HG02840 (cell line): ENCODE results near the gene BCLAF3.

Experiments used
- ATAC-seq: cut with Tn5 transposase; IDR thresholded peaks from one replicate; pipeline ENCODE4 v1.9.1; 2021; ENCODE audit warnings: mild to moderate bottlenecking, moderate library complexity, moderate number of reproducible peaks; ENCODE audit not compliant: unreplicated experiment, low FRiP score

Gene BCLAF3

DNA sequence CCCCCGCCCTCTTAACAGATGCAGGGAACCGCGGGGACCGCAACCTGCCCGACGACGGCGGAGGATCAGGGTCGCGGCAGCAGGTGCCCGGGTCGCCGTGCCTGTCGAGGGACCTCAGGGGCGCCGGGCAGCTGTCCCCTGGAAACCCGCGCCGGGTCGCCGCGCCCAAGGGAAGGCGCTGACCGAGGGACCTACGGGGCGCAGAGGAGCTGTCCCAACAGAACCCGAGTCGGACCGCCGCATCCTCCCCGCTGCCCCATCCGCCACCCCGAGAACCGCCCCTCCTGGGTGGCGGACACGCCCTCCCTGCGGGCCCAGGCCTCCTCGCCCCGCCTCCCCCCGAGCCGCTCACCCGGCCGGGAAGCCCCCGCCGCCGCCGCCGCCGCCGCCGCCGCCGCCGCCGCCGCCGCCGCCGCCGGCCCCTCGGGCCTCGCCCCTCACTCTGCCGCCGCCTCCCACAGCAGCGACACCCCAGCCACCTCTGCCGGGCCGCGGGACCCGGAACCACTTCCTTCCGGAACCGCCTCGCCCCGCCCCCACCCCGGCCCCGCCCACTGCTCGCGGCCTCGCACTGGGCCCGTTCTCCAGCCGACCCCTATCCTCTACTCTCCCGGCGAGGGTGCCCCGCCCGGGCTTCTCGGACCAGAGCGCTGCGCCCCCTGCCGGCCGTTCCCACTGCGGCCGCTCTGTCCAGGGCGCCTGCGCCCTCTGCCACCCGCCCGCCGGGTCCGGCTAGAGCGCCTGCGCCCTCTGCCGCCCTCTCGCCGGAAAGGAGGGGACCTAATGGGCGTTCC is at the start of gene BCLAF3:
Gene BCLAF3, minus strand, starts transcription at position 506 of the 794 bp plus-strand sequence. CDS start 20,797 bp downstream, outside the sequence.
- peak; percentile 87 for ATAC-seq

DNA sequence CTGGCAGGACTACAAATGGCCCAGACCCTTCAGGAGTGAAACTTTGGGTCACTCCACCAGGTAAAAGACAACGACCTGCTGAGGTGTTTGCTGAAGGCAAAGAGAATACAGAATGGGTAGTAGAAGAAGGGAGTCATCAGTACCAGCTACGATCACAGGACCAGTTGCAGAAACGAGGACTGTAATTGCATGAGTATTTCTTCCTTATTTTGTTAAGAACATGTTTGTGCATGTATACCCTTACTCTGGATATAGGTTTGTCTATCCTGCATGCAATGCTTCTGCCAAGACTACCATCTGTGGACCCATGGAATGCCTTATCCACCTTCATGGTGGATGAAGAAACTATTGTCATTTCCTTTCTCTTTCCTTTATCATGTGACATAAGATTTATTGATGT is 48.1 kb upstream of the BCLAF3 start:
- ATAC-seq: no peak

DNA sequence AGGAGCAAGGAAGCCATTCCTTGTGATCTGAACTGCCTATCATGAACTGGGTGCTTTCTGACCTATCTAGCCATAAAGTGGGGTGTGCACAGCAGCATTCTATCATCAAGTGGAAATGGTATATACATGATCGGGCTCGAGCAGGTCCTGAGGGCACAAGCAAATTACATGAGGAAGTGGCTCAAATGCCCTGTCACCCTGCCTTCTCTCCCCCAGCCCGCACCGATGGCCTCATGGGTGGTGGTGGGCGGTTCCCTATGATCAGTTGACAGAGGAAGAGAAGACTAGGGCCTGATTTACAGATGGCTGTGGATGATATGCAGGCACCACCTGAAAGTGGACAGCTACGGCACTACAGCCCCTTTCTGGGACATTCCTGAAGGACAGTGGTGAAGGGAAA is 46.3 kb upstream of the BCLAF3 start:
- ATAC-seq: no peak

DNA sequence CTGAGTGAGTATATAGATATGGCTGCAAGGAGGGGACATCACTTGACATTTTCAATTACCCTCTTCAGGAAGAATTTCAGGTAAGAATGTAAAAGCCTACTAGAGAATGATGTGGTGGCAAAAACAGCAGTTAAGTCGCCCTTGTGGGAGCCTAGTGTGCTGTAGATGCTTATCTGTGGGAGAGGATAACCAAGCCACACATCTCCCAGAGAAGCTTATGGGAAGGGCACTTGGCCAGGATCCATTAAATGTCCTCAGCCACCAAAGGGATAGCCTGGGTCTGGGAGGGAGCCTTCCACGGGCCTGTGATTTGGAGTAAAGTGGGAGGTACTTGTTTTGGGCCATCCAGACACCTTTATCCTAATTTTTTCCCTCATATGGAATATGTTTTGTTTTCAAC is 41.3 kb upstream of the BCLAF3 start:
- no peak for ATAC-seq

DNA sequence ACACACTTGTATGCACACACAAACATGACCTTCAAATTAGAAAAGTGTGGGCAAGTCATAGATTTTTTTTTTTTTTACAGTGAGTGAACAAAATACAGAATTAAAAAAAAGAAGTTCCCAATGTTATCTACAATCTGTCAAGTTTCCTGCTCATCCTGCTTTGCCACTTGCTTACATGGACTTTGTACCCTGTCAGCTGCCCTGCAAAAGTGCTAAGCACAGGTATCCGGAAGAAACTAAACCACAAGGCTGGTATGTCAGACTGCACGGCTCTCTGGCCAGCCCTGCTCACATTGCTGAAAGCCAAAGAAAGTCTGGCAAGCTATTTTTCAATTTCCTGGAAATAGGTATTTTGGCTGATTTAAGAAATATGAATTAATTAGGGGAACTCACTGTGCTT is 38.9 kb upstream of the BCLAF3 start:
- no peak for ATAC-seq

DNA sequence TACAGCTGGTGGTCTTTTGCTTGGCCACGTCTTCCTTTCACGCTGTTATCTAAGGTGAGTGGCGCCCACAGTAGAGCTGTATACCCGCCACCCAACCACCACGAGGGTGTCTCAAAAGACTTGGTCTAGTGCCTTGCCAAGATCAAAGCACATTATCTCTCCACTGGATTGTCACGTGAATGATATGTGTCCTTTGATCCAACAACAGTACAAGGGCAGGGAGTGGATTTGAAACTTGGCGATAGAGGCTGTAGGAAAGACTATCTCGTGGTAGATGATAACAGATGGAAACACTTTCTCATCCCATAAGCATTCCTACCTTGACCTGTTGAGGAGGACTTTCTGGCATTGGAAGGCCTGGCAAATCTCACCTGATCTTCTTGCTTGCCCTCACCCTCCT is 37.7 kb upstream of the BCLAF3 start:
- no peak for ATAC-seq

DNA sequence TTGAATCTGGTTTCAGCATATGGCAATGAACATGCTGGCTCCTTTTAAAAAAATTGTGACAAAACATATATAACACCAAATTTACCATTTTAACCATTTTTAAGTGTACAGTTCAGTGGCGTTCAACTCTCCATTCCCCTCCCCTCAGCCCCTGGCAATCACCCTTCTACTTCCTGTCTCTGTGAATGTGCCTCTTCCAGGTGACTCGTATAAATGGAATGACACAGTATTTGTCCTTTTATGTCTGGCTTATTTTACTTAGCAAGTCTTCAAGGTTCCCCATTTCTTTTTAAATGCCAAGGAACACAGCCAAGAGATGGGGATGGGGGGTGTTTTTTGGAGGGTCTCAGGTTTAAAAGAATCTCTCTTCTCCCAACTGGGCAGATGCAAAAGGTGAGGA is 35.4 kb upstream of the BCLAF3 start:
- no peak for ATAC-seq

DNA sequence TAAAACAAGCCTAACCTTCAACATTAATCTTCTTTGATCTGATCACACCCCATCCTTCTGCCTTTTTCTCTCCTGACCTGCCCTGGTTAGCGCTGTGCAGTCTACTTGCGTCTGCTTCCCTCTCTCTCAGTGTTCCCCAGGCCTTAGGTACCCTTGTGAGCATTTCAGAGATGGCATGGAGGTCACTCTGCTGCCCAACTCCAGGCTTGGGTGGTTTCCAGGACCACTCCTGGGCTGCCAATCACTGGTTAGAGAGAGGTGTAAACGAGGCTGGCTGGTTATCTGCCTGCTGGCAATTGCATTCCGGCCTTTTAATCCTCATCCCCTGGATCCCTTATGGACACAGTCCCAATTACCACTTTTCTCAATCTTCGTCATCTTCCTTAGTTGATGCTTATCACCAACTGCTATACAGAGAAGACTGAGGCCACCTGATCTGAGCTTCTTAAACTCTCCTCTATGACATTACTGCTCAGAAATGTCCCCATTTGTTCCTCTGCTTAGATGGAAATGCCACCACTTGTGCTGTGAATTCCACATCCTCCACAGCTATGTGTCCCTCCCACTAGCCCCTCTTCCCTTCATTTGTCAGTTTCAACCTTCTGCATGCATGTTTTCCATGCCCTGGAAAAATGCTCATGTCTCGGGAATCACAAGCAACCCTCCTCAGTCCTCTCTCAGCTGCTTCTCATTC is 29.0 kb upstream of the BCLAF3 start:
- ATAC-seq: no peak

DNA sequence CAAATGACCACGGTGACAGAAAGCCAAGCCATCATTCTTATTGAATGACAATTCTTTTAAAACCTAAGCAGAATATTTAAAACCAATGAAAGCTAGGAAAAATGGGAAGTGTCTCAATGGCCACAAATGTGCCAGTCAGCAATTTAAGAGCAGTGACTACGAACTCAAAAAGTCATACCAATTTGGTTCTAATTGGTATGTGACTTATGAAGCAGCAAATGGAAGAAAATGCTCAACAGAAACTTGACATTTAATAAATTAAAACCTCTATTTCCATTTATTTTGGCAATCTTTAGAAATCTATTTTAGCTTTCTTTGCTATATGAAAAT is 25.7 kb upstream of the BCLAF3 start:
- no peak for ATAC-seq

DNA sequence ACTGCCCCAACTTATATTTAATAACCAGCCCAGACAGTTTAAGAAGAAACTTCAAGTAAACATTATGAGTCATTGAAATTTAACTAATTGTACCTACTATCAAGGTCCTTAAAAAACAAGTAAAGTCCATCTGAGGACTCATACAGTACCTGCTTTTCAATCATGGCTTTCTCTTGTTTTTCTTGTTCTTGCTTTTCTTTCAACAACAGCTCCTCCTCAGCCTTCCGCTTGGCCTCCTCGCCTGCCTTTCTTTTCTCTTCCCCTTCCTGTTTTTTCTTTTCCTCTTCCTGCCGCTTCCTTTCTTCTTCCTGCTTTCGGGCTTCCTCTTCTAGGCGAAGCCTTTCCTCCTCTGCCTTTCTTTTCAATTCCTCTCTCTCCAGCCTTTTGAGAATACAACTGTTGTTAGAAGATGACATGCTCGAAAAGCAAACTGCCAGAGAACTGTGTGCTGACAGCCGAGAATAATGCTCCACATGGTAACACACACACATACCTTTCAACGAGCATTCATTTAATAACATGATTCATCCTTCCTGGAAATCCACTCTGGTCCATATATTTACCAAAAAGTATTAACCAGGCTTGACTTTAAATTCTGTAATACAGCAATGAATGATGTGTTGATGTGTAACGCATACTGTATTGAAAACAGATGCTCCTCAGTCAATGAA is 25.2 kb upstream of the BCLAF3 start:
- ATAC-seq: no peak

DNA sequence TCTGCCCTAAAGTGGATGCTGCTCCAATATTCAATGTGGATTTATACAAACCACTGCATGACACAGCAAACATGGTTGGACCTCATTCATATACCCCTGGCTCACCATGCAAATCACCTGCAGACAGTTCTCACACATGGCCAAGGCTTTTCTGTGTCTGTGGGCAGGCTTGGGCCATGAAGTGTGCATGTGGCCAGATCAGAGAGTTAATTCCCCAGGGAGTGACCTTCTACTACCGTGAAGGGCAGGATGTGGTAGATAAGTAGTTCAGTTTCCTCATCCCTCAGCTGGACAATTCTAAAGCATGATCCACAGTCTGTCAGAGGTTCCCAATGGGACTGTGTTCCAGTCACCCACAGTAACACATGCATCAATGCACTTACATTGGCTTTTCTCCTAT is 24.6 kb upstream of the BCLAF3 start:
- no peak for ATAC-seq

DNA sequence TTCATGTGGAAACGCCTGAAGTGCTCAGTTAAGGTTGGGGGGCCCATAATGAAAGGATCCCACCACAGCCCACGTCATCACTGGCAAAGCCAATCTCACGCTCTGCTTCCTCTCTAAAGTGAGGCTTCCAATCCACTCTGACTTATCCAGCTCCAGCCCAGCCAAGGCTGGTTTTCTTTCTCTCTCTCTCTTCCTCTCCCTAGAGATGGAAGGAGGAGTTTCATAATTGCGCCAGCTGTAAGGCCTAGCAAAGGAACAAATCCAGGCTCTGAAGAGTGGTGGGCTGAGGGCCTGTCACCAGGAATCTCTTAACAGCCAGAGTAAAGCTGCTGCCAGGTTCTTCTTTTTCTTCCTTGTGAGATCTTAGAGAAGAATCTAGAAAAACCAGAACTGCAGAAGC is 20.7 kb upstream of the BCLAF3 start:
- no peak for ATAC-seq

DNA sequence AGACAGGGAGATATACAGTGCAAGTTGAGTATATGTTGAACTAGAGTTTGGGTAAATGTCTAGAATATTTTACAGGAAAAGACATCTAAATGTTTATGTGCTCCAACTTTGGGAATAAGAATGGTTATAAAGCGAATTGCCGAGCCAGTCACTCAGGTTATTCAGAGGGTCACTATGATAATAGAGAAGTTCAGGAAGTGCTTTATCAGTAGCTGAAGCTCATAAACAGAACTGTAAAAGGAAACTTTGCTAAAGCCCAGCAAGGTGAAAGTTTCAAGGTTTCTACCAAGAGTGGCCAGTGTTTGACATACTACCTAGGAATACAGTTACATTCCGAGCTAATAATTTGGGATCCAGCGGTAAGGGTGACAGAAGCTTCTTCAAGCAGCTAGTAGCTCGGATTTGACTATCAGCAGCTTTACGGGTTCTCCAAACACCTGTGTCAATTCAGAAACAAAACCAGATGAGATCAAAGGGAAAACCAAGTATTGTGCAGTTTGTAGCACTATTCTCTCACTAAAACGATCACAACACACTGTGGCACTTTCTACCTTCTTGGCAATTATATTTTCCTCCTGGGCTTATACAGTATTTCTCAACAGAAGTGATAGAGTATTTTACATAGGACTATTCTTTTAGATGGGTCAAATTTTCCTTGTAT is 17.2 kb upstream of the BCLAF3 start:
- no peak for ATAC-seq

DNA sequence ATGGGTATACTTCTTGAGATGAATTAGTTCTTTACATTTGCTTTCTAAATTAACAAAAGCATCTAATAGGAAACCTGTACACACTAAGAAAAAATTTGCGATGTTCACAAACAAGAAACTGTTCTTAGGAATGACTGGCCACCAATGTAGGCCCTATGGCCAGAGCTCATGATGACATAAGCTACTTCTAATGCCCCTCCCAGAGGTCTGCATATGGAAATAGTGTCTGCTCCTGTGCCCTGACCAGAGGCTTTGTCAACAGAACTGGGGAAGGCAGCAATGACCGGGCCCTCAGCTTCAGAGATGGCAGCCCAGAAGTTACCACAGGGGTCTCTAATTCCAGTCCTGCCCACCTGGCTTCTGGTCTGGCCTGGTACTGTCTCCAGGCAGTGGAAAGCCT is 15.0 kb upstream of the BCLAF3 start:
- no peak for ATAC-seq

DNA sequence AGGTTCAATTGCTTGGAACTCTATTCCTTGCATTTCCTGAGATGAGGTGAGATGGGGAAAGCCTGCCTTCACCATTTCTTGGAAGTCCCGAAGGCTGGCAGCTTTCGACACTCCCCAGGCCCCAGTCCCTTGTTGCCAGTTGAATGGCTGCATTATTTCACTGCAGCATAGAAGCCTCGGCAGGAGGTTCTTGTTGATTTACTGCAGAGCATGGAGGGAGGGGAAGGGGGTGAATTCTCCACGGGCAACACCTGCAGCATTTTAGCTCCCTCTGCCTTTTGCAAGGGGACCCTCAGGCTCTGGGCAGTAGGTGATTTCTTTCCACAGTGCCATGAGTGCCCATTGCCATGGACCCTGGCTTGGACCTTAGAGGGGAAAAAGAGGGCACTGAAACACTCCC is 10.7 kb upstream of the BCLAF3 start:
- ATAC-seq: no peak

DNA sequence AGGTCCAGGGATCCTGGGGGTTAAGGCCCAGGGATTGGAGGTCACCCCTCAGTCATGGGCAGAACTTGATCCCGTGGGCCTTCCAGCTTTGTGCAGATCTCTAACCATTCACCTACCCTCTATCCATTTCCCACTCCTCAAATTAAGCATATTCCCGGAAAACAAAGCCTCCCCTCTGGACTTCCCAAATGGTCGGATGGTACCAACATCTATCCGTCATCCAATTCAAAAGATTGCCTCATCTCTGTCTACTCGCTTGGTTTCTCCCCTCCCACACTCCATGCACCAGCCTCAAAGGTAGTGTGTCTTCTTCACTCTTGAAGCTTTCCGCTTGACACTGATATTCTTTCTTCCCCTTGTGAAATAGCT is 473 bp upstream of the BCLAF3 start:
- no peak for ATAC-seq

DNA sequence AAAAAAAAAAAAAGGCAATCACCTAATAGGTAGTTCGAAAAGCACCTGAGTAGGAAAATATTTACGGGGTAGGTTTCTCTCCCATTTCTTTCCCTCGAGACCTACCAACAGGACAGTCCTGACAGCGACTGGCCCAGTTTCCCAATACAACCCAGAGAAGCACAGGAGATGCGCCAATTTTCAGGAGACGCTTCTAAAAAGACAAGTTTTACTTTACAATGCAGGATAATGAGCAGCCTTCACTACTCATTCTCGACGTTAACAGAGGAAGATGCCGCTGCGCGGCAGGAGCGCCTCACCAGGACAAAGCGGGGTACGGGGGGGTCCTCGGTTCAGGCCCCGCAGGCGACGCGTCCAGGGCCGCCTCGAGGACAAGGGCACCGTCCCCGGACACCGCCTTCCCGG is 708 bp downstream of the BCLAF3 start:
- ATAC-seq: peak; percentile 10

DNA sequence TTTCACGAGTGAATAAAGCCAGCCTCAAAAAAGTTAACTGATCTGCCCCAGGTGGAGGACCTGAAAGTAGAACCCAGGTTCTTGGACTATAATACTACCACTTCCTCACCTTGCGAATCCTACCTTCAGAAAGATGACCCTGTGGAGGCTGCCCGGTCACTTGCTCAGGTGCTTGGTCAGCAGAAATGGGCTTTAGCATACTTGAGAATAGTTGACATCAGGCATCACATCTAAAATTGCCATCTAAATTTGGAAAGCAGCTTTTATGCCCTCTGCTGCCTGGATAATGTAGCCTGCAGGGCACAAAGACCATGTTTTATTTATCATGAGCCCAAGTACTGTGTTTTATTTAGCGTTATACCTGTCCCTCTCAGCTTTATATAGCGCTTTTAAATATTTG is 3.0 kb downstream of the BCLAF3 start:
- ATAC-seq: no peak

DNA sequence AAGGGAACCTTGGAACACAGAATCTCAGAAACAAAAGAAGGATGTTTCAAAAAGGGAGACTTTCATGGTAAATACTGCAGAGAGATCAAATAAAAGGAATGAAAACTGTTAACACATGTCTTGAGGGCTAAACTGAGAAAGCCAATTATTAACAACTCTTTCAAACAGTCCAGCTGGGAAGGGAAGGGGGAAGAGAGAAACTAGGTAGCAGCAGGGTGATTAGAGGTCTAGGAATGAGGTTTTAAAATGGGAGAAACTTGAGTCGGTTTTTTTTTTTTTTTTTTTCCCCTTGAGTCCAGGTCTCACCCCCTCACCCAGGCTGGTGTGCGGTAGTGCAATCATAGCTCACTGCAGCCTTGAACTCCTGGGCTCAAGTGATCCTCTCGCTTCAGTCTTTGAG is 4.3 kb downstream of the BCLAF3 start:
- no peak for ATAC-seq

DNA sequence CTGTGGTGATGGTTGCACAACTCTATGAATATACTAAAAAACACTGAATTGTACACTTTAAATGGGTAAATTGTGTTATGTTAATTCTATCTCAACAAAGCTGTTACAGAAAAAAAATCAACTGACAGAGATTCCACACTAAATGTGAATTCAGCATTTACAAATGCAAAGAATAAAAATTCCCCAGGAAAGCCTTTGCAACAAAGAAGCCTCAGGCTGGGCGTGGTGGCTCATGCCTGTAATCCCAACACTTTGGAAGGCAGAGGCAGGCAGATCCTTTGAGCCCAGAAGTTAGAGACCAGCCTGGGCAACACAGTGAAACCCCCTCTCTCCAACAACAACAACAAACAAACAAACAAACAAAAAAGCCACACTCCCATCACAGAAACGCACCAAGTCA is 8.9 kb downstream of the BCLAF3 start:
- no peak for ATAC-seq

DNA sequence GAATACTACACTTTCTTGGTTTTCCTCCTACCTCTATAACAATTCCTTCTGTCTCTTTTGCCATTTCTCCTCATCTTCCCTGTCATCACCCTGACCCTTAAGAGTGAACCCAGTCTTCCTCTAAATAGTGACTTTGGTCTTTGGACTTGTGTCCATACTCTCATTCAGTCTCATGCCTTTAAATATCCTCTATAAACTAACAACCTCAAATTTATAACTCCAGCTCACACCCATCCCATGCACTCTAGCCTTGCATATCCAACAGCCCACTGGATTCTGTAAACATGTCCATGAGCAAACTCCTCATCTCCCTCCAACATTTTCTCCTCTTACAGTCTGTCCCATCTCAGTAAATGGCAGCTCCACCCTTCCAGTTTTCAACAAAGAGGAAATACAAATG is 15.0 kb downstream of the BCLAF3 start:
- ATAC-seq: no peak
